Stimulated activated CD4-positive, alpha-beta T cell treated with anti-CD3 and anti-CD28 coated beads, TNF-alpha, amount 100 ng/mL, for 1 hour (primary cell): ENCODE measurements around the gene ARHGEF37.
"Not testable (repeated sequence)": the region's sequence is repeated elsewhere in the genome, so short reads cannot be mapped to it uniquely, and the experiment has no call there.

Source experiments
- DNase-seq, 3 donors: peaks; one replicate each; pipeline ENCODE4 v3.0.0-alpha.2; 2020; ENCODE audit warnings: low read depth in 3 of 3, low spot score in 1 of 3

ARHGEF37 gene

GRCh38 chr5:149669273-149669672 is 88.0 kb downstream of the ARHGEF37 start:
- not testable (repeated sequence) for DNase-seq

- DNase-seq: no peak
Observed at GRCh38 chr5:149671544-149671943, 90.2 kb downstream of the ARHGEF37 start.

GRCh38 chr5:149672701-149673476 is 91.6 kb downstream of the ARHGEF37 start:
- no peak for DNase-seq

GRCh38 chr5:149674686-149675085 is 93.4 kb downstream of the ARHGEF37 start:
- DNase-seq: no peak

GRCh38 chr5:149675610-149676201 is 94.4 kb downstream of the ARHGEF37 start:
- DNase-seq: no peak

- no peak for DNase-seq
Observed at GRCh38 chr5:149677731-149678130, 96.4 kb downstream of the ARHGEF37 start.

- DNase-seq: no peak
Observed at GRCh38 chr5:149679876-149680809, 98.8 kb downstream of the ARHGEF37 start.

- DNase-seq: no peak
Observed at GRCh38 chr5:149680810-149681221, 99.5 kb downstream of the ARHGEF37 start.

GRCh38 chr5:149681252-149681651 is 100.0 kb downstream of the ARHGEF37 start:
- no peak for DNase-seq

GRCh38 chr5:149681922-149682321 is 100.6 kb downstream of the ARHGEF37 start:
- no peak for DNase-seq

- no peak for DNase-seq
Observed at GRCh38 chr5:149682532-149683075, 101.3 kb downstream of the ARHGEF37 start.

GRCh38 chr5:149683964-149684363 is 102.7 kb downstream of the ARHGEF37 start:
- DNase-seq: no peak

GRCh38 chr5:149684371-149684770 is 103.1 kb downstream of the ARHGEF37 start:
- DNase-seq: no peak
